NCI-H187 treated with DMSO at 0.1 percent for 48 hours (cell line): ENCODE data around the gene PRR14L.

Experiments used
- DNase-seq: peaks from one replicate; lab custom pipeline; 2025; lab: John Stamatoyannopoulos, UW

PRR14L gene

DNA sequence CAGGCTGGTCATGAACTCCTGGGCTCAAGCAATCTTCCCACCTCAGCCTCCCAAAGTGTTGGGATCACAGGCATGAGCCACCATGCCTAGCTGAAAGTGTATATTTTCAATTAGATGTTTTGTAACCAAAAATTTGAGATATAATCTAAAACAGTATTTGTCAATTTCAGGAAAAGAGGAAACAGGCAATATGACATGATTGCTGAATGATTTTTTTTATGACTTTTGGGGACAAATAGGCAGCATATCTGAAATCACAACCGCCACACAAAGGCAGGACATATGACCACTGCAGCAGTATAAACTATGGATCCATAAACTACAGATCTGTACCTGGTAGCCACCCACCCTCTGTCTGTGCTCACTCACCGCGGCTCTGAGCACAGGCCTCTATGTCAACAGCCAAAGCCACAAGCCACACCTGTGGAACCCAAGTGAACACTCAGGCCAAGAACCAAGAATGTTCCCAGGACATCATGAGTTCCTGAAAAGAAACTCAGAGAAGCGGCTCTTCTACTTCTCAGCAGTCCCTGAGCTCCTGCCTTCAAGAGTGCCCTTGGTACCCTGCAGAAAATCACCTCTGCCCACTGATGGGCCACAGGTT lies 110.4 kb downstream of the PRR14L start:
- DNase-seq: no peak

DNA sequence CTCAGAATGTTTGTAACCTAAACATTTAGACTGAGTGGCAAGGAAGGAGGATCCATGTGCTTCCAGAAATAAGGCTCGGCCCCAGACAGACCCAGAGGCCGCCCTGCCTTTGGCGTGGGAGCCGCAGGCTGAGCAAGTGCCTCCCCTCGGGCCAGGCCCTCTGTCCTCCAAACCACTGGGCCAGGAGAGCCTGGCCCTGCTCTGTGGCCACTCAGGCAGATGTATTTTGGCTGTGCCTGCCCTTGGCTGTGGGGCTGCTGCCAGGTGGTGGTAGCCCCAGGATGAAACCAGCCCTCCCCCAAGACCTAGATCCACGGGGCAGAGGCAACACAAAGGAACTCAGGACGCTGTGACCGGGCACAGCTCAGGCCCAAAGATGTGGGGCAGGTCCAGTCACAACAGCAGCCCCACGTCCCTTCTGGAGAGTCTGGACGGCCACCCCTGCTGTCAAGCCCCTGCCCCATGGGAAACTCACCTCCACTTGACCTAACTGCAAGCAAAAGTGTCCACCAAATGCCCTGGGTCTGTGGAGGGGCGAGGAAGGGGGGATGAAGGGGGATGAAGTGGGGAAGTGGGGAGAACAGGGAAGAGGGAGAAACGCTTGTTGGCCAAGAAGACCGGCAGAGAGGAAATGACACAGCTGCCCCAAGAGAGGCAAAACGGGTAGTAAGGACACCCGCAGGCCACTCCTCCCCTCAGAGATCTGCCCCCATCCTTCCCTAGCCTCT lies 111.9 kb downstream of the PRR14L start:
- DNase-seq: no peak

DNA sequence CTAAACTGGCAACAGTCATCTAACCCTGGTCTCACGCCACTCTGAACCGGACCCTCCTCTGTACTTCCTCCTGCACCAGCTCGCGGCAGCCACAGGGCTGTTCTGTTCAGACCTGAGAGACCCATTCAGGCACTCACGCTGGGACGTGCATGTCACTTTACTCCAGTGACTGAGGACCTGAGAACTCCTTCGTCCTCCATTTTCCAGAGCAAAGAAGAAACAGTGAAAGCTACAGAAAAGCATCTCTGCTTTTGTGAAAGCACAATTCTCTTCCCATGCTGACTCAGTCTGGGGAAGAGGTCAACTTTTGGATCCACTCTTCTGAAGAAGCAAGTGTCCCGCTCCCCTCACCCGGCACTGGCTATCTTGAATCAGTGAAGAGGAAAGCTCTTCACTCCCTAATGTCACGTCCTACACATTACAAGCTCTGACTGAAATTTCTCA lies 112.5 kb downstream of the PRR14L start:
- no peak for DNase-seq

DNA sequence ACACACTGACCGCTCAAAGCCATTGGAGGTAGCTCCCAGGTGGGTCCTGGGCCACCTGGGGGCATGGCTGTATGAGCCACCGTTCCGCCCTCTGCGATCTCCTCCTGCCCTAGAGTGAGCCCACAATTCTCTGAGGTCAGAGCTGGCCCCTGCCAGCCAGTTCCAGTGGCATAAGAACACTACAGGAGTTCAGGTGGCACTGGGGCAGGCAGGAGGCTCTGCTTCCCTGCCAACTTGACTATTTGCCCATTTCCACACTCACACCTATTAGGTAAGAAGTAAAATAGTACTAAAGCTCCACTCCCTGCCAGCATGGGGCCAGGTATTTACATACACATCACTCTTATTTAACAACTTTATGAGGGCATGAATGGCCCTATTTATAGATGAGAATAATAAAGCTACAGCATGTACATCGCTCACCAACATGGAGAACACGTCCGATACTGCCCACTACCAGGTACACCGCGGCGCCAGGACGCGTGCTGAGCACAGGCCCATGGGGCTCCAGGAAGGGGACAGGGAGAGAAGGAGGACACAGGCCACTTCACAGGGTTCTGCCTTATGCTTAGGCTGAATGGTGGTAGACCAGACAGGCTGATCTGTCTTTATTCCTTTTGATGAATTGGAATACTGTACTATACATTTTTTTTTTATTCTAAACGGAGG lies 114.2 kb downstream of the PRR14L start:
- no peak for DNase-seq

DNA sequence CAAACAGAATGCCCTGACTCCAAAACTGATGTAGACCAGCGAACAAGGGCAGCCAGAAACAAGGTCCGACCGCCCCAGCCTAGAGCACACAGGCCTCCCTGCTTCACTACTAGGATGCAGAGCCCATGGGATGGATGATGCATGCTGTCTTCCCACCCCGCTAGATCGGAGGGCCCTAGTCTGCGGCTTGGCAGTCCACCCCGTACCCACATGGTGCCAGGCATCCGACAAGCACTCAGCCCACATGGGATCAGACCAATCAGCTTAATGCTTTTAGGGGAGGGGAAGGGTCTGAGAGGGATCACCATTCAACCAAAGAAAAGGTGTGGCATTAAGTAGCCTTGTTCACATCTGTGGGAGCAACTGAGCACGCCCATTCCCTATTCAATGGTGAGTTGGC lies 118.5 kb downstream of the PRR14L start:
- no peak for DNase-seq
